B cell (primary cell): ENCODE measurements around the gene TM9SF4. TPM values are rescaled to one million over a fixed set of nuclear protein-coding genes. Genes with fewer than 3 reads are reported as not detected.

Experiments used
- ATAC-seq: fragments of 200-7000 bp; cut with Tn5 transposase; one replicate; pipeline ENCODE4 v1.10.0; 2021; ENCODE audit warnings: low read depth, mild to moderate bottlenecking, moderate number of reproducible peaks, moderate library complexity
- CTCF ChIA-PET: fragments of 350-600 bp; sonication (Branson Sonifier 250); formaldehyde crosslinking; loops from one replicate; lab custom pipeline; 2021; ENCODE audit warnings: antibody characterized with exemption, inconsistent platforms; lab: Charles Lee
- POLR2A ChIA-PET: fragments of 350-600 bp; sonication (Branson Sonifier 250); formaldehyde crosslinking; loops from one replicate; lab custom pipeline; 2021; ENCODE audit warnings: antibody characterized with exemption; lab: Charles Lee
- DNase-seq: peaks from one replicate; pipeline ENCODE4 v3.0.0; 2013
- H2AFZ ChIP-seq: 2 replicates; pipeline ENCODE4 v1.6.1; 2012; ENCODE audit warnings: mild to moderate bottlenecking, low read depth, low read length; ENCODE audit not compliant: insufficient read depth, poor library complexity, severe bottlenecking
- H3K27ac ChIP-seq, 2 donors: 1 replicate in 1 of 2; 2 replicates in 1 of 2; pipeline ENCODE4 v1.5.1; 2012 to 2013; ENCODE audit warnings: low read length in 2 of 2, mild to moderate bottlenecking in 2 of 2, moderate library complexity in 1 of 2
- H3K27me3 ChIP-seq, 4 experiments: fragments of 200-600 bp in 1 of 4; sonication (generic) in 1 of 4; replicated peaks in 1 of 4; 1 replicate in 2 of 4; 2 replicates in 2 of 4; pipeline versions ENCODE4 v1.6.1 to v1.7.0; 2013 to 2016; ENCODE audit warnings: low read length in 3 of 4, mild to moderate bottlenecking in 2 of 4, mixed read lengths in 1 of 4, moderate library complexity in 1 of 4; ENCODE audit not compliant: insufficient read depth in 4 of 4, control insufficient read depth in 3 of 4; ENCODE audit errors: control extremely low read depth in 1 of 4
- H3K36me3 ChIP-seq, 2 experiments: replicated peaks in 1 of 2; 1 replicate in 1 of 2; 2 replicates in 1 of 2; pipeline versions ENCODE4 v1.6.1 to v1.7.1; 2013; ENCODE audit warnings: low read length in 1 of 2; ENCODE audit not compliant: insufficient read depth in 2 of 2, control insufficient read depth in 1 of 2; ENCODE audit errors: control extremely low read depth in 1 of 2, extremely low read depth in 1 of 2
- H3K4me1 ChIP-seq, 2 donors: fragments of 200-600 bp in 1 of 2; sonication (generic) in 1 of 2; 1 replicate in 1 of 2; 2 replicates in 1 of 2; pipeline versions ENCODE4 v1.5.1 to v1.6.1; 2013 to 2017; ENCODE audit warnings: low read length in 2 of 2; ENCODE audit not compliant: control insufficient read depth in 2 of 2, insufficient read depth in 2 of 2
- H3K4me2 ChIP-seq: replicated peaks from 2 replicates; pipeline ENCODE3; 2012; ENCODE audit warnings: mild to moderate bottlenecking, low read depth, low read length; ENCODE audit not compliant: poor library complexity, severe bottlenecking
- H3K4me3 ChIP-seq, 5 experiments: fragments of 200-600 bp in 1 of 5; sonication (generic) in 1 of 5; 1 replicate in 3 of 5; 2 replicates in 2 of 5; pipeline versions ENCODE4 v1.5.1 to v1.7.0; 2011 to 2016; ENCODE audit warnings: low read length in 4 of 5, mild to moderate bottlenecking in 4 of 5, low read depth in 2 of 5, control low read depth in 1 of 5, moderate library complexity in 1 of 5; ENCODE audit not compliant: insufficient read depth in 1 of 5; ENCODE audit errors: control extremely low read depth in 1 of 5, extremely low read depth in 1 of 5
- H3K79me2 ChIP-seq: fragments of 200-600 bp; sonication (generic); one replicate; pipeline ENCODE4 v1.6.0; 2016; ENCODE audit warnings: low read length; ENCODE audit not compliant: control insufficient read depth, insufficient read depth
- H3K9ac ChIP-seq: fragments of 200-600 bp; sonication (generic); 2 replicates; pipeline ENCODE4 v1.6.1; 2017; ENCODE audit warnings: mild to moderate bottlenecking, low read length, moderate library complexity
- H3K9me3 ChIP-seq, 3 donors: one replicate each; pipeline versions ENCODE4 v1.6.1 to v1.7.1; 2013; ENCODE audit warnings: low read length in 2 of 3; ENCODE audit not compliant: control insufficient read depth in 2 of 3, insufficient read depth in 1 of 3; ENCODE audit errors: control extremely low read depth in 1 of 3
- H4K20me1 ChIP-seq: 2 replicates; pipeline ENCODE4 v1.6.0; 2012; ENCODE audit warnings: mild to moderate bottlenecking, low read length; ENCODE audit not compliant: insufficient read depth, control insufficient read depth, poor library complexity, severe bottlenecking
- H3K27ac Mint-ChIP-seq: one replicate; pipeline ENCODE4 v1.8.0; 2021; ENCODE audit warnings: mixed read lengths
- H3K27me3 Mint-ChIP-seq: one replicate; pipeline ENCODE4 v1.8.0; 2021; ENCODE audit warnings: mixed read lengths
- H3K4me1 Mint-ChIP-seq: one replicate; pipeline ENCODE4 v1.8.0; 2021; ENCODE audit warnings: mixed read lengths
- H3K4me3 Mint-ChIP-seq: one replicate; pipeline ENCODE4 v1.8.0; 2021; ENCODE audit warnings: mixed read lengths
- H3K9me3 Mint-ChIP-seq: one replicate; pipeline ENCODE4 v1.8.0; 2022; ENCODE audit warnings: mixed read lengths; ENCODE audit not compliant: insufficient read depth
- CTCF ChIP-seq: fragments of 200-600 bp; IDR thresholded peaks from one replicate; pipeline ENCODE4 v1.8.0; 2022; ENCODE audit warnings: antibody characterized with exemption, mild to moderate bottlenecking
- EZH2 ChIP-seq: IDR thresholded peaks from 2 replicates; pipeline ENCODE4 v1.6.1; 2012; ENCODE audit warnings: borderline replicate concordance, low read depth, mild to moderate bottlenecking, moderate library complexity, low read length; ENCODE audit not compliant: insufficient read depth, poor library complexity, severe bottlenecking
- WGBS: methylation state at CpG from one replicate; pipeline ENCODE4 v1.1.5; 2013; ENCODE audit warnings: missing lambda C conversion rate; ENCODE audit not compliant: insufficient coverage; 5-methylcytosine and 5-hydroxymethylcytosine counted together
- intact Hi-C: fragments of 100-400 bp; cut with micrococcal nuclease; formaldehyde crosslinking; loops from one replicate; pipeline ENCODE4 v1.10.0; 2022
- polyA plus RNA-seq: library from polyadenylated mRNA; depleted of rRNA; stranded (reverse); fragments of >200 nt; gene quantifications from 2 replicates; pipeline ENCODE4 v1.2.3, GENCODE V29; 2012
- total RNA-seq, 2 donors: library from RNA; stranded (reverse); fragments of 120-200 nt in 1 of 2; gene quantifications; 1 replicate in 1 of 2; 2 replicates in 1 of 2; pipeline versions ENCODE4 v1.2.3 to v1.2.4, GENCODE V29; 2013 to 2022

Gene TM9SF4
- total and polyA plus RNA-seq, 2 donors (not counting 1 experiment from before 2014, with no cell fraction given) = 23.5 to 53.8 TPM

- Mint-ChIP-seq H3K4me3 (no peak overlapping the region), H3K9me3 (no peaks in the 10 kb centered on the region), H3K27ac (no peak overlapping the region), H3K4me1 (no peaks in the 10 kb centered on the region), H3K27me3 (no peaks in the 10 kb centered on the region)
- no peaks in the 10 kb centered on the region for H3K9me3 ChIP-seq
- DNase-seq (no peak), ATAC-seq (no peak)
- TF ChIP-seq EZH2 = no peak
- no peak for TF ChIP-seq CTCF
- no peak overlapping the region for H3K9ac ChIP-seq
- no peaks in the 10 kb centered on the region for H4K20me1 ChIP-seq
- ChIA-PET POLR2A (no interaction called here), CTCF (no interaction called here)
- peaks cover 5 to 88% of the 10 kb centered on the region in 2 experiments for H3K36me3 ChIP-seq
- no peak overlapping the region for H3K4me3 ChIP-seq
- no peak overlapping the region for H3K27ac ChIP-seq
- no peaks in the 10 kb centered on the region for H3K79me2 ChIP-seq
- 100% methylated on average over 1 of the region's 5 CpGs for WGBS
- no peaks in the 10 kb centered on the region for H3K4me1 ChIP-seq
- H3K4me2 ChIP-seq = no peak overlapping the region
- H3K27me3 ChIP-seq = no peaks in the 10 kb centered on the region
- no peak overlapping the region for H2AFZ ChIP-seq
- intact Hi-C loops = no loop called here
Measured at GRCh38 chr20:32142088-32142487, 32.6 kb downstream of the TM9SF4 start.

DNA sequence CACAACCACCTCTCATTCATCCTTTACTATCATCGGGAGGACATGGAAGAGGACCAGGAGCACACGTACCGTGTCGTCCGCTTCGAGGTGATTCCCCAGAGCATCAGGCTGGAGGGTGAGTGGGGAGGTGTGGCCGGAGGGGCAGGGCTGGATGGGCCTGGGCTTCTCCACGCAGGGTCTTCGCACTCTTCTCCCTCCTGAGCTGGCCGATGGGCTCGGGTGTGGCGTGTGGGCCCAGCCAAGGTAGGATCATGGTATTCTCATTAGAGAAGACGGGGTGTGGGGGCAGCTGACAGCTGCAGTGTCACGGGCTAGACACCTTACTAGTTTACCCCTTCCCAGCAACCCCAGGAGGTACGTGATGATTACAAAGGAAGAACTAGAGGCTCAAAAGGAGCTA lies 33.5 kb downstream of the TM9SF4 start:
- WGBS = 93% methylated on average over 5 of the region's 15 CpGs
- Mint-ChIP-seq H3K4me1 (no peaks in the 10 kb centered on the region), H3K27ac (no peak overlapping the region), H3K4me3 (no peak overlapping the region), H3K9me3 (no peaks in the 10 kb centered on the region), H3K27me3 (no peaks in the 10 kb centered on the region)
- H3K4me2 ChIP-seq = no peak overlapping the region
- H3K27me3 ChIP-seq = no peaks in the 10 kb centered on the region
- CTCF ChIA-PET = no interaction called here
- H3K9me3 ChIP-seq = no peaks in the 10 kb centered on the region
- TF ChIP-seq CTCF (no peak), EZH2 (no peak)
- H3K4me1 ChIP-seq = no peaks in the 10 kb centered on the region
- H3K4me3 ChIP-seq = no peak overlapping the region
- intact Hi-C loops = no loop called here
- H3K27ac ChIP-seq = no peak overlapping the region
- H3K9ac ChIP-seq = no peak overlapping the region
- DNase-seq (no peak), ATAC-seq (no peak)
- H2AFZ ChIP-seq = no peak overlapping the region
- POLR2A ChIA-PET = no interaction called here
- H3K36me3 ChIP-seq = peaks cover 5 to 79% of the 10 kb centered on the region in 2 experiments
- H3K79me2 ChIP-seq = no peaks in the 10 kb centered on the region
- H4K20me1 ChIP-seq = no peaks in the 10 kb centered on the region
